Hematopoietic multipotent progenitor cell treated with erythropoietin and hydrocortisone succinate and interleukin-3 and kit ligand, for 6 days (in vitro differentiated cells): ENCODE data around the gene UQCRC1.
"Not testable (repeated sequence)": the region's sequence is repeated elsewhere in the genome, so short reads cannot be mapped to it uniquely, and the experiment has no call there.

Source experiments
- DNase-seq: peaks from one replicate; pipeline ENCODE4 v3.0.0-alpha.2; 2015

Gene UQCRC1

DNA sequence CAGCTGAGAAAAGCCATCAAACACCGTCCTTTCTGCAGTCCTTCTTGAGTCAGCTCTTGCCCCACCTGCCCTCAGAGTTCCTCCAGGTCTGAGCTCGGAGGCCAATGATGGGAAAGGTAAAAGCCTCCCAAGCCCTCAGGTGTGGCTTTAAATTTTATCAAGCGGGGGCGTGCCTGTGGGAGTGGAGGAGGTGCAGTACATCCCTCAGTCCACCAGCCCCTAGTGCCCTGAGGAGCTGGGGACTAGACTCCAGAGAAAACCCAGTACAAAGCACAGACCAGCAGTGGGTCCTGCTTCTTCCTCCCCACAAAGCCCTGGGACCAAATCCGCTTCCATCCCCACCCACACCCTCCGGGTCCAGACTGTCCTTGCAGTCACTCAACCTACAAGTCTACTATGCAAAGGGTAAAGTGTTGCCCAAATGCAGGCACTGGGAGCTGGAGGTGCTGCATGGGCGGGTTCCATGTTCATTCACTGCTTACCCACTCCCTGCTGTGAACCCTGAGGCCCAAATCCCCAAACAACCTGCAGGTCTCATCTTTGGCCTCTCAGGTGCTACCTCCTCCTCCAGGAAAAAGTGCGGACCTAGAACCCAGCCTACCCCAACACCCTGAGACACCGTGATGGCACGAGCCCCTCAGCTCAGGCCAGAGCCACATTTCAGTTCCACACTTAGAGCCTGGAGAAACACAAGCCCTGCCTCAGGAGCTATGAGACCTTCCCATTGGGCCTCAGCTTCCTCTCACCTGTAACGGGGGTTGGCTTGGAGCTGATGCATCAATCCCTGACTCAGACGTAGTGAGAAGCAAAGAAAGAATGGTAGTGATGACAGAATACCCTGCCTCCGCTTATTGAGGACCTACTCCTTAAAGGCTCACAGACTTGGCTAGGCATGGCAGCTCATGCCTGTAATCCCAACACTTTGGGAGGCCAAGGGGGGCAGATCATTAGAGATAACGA is 55.3 kb downstream of the UQCRC1 start:
- DNase-seq = no peak

DNA sequence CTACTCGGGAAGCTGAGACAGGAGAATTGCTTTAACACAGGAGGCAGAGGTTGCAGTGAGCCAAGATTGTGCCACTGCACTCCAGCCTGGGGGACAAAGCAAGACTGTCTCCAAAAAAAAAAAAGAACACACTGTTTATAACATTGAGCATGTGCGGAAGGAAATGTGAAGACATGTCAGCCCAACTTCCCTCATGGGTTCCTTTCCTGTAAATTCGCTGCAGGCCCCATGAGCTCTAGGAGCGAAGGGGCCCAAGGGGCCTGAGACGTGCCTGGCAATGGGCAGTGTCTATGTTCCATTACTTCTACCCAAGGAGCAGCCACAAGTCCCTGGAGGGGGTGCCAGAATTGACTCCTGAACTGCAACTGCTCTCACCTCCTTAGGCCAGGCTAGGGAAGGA is 56.1 kb downstream of the UQCRC1 start:
- DNase-seq = no peak

DNA sequence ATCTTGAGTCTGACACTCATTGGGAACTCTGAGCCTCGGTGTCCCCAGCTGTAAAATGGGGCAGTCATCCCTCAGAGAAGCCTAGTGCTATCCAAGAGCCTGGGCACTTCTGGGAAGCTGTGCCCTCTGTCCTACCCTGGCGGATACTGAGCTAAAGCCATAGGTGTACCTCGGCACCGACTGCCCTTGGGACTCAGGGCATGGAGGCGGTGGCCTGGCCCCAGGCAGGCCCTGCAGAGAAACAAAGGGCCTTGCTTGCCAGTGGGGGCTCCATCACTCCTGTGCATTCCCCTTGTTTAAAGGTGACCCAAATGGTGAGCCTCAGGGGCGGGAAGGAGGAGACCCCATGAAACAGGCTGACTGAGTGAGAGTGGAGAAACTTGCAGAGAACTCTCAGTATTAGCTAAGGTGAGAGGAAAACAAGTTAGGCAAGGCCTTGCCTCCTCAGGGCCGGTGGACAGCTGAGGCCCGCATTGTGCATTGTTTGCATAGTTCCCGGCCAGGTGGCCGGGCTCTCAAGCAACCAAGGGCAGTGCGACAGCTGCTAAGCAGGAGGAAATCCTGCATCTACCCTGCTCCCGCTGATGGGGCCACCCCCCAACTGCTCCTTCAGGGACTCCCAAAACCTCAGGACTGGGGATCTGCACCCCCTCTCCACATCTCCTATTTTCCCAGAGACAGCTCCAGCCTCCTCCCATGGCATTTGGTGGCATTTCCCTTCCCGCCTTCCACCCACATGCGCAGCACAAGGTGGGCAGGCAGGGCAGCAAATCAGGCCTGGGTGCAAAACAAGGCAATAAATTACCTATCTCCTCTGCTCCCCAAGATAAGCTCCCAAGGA is 57.1 kb downstream of the UQCRC1 start:
- no peak for DNase-seq

DNA sequence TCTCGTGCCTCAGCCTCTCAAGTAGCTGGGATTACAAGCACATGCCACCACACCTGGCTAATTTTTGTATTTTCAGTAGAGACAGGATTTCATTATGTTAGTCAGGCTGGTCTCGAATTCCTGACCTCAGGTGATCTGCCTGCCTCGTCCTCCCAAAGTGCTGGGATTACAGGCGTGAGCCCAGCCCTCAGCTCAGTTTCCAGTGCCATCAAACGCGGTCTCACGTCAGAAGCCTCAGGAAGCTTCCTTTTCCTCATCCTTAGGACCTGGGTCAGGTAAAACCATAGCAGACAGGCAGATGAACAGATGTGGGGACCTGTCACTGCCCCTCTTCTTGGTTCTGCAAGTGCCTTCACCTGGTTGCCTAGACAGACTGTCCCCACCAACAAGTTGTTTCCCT is 57.8 kb downstream of the UQCRC1 start:
- DNase-seq = not testable (repeated sequence)
